GM12874 (cell line): ENCODE data around the gene GIGYF1.

Experiments used
- CTCF ChIP-seq: IDR thresholded peaks from 2 replicates; pipeline ENCODE4 v1.5.1; 2011; ENCODE audit warnings: low read depth, mild to moderate bottlenecking, control low read depth, low read length, moderate library complexity; ENCODE audit not compliant: insufficient read depth

Gene GIGYF1

GRCh38 chr7:100688326-100688860 is 5.7 kb downstream of the GIGYF1 start:
- no peak for TF ChIP-seq CTCF

DNA sequence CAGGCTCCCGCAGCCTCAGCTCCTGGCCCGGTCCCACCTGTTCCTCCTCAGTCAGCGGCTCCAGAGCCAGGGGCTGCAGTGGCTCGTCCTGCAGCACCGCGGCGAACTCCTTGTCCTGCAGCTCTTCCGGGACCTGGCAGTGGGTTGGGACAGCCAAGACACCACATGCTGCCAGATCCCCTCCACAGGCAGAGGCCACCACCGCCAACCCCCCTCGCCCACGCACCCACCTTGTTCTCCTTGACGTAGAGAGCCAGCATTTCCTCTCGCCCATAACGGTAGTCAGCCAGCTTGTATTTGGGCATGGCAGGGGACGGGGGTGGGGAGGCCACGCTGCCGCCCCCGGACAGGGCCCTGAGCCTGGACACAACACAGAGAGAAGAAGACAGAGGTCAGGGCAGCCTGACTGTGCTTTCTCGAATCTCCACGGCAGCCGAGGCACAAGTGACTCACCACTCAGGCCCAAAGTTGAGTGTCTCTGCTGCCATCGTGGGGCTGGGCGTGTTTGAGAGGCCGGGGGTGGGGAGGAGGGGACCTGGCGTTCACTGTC is 6.2 kb downstream of the GIGYF1 start:
- no peak for TF ChIP-seq CTCF

DNA sequence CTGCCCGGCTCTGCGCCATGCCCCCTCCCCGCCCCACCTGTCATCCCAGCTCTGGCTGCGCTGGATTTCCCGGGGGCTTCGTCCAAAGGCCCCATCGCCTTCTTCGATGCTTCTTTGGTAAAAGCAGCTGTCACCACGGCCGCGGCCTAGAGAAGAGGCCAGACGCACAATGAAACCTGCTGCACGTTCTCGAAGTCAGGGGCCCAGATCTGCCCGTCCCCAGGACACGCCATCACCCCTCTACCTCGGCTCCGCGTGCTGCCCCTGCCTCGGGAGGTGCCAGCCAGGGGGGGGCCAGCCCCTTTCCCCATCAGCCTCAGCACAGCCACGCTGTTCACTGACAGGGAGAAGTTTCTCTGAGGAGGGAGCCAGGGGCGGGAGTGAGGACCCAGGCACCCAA is 6.8 kb downstream of the GIGYF1 start:
- no peak for TF ChIP-seq CTCF

DNA sequence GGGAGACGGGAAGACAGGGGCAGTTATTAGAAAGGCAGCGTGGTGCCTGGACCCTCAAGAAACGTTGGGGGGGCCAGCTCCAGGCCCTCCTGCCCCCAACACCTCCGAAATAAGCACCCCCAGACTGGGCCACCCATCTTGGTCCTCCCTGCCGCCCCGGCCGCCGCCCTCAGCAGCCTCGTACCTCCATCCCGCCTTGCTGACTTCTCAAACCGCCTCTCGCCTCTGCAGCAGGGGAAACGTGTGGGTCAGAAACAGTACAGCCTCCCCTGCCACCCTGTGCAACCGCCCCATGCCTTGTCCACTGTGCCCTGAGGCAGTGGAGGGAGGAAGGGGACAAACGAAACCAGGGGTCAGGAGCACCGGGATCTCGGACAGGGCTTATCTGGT is 7.2 kb downstream of the GIGYF1 start:
- no peak for TF ChIP-seq CTCF

DNA sequence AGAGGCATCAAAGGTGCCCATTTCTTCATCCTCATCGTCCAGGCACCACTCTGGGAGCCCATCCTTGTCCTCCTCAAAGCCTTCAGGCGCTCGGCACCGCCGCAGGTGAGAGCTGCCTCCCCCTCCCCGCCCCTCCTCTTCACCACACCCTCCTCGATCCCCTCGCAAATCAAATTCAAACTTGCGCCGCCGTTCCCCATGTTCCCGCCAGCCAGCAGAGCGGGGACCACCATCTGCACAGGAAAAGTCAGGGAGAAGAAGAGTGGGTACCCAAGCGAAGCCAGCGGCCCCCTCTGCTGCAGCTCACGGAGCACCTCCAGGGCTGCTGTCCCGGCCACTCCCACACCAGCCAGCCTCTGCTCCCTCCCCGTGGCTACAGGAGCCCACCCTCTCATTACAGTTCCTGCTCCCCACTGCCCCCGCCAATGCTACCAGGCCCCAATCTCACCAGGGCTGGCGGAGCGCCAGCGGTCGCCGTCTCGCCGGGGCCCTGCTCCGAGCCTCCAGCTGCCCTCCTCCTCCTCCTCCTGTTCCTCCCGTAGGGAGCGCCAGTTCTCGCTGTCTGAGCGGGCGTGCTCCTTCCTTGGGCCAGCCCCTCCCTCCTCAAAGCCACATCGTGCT is 7.7 kb downstream of the GIGYF1 start:
- no peak for TF ChIP-seq CTCF

- no peak for TF ChIP-seq CTCF
These were observed 8.4 kb downstream of the GIGYF1 start for GRCh38 chr7:100685631-100686145.

GRCh38 chr7:100685049-100685605 is 8.9 kb downstream of the GIGYF1 start:
- no peak for TF ChIP-seq CTCF
